HG02840 (cell line): ENCODE data around the gene LSM2.

Source experiments
- ATAC-seq: cut with Tn5 transposase; IDR thresholded peaks from one replicate; pipeline ENCODE4 v1.9.1; 2021; ENCODE audit warnings: mild to moderate bottlenecking, moderate library complexity, moderate number of reproducible peaks; ENCODE audit not compliant: unreplicated experiment, low FRiP score

Gene LSM2

DNA sequence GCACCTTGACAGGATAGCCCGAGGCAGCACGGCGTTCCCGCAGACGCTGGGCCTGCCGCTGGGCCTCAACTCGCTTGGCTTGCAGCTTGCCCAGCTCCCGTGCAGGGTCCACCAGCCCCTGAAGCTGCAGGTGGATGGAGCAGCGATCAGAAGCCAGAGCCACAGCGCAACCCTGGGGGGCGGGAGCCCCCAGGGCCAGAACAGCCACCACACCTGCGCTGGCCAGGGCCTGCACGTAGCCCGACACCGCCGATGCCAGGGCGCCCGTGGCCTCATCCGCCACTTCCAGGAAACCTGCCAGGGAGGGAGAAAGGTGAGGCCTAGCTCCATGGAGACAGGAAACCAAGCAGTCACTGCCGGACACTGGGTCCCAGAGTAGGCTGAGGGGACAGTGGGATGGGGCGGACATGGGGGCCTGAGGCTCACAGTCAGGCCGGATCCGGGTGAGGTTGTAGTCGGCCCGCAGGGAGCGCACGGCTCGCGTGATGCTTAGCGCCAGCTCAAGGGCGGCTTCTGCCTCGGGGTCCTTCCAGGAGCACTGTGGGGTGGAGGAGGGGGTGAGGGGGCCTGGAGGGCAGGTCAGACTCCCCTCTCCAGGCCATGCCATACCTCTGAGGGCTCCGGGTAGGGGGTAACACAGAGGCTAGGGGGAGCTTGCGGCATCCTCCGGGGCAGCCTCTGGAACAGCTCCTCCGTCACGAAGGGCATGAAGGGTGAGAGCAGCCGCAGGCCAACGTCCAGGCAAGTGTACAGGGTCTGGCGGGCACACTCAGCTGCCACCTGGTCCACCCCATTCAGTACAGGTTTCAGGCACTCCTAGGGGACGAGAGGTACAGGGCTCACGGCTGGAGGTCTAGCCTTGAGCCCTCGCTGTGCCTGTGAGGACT is 27.5 kb downstream of the LSM2 start:
- ATAC-seq, result no peak

DNA sequence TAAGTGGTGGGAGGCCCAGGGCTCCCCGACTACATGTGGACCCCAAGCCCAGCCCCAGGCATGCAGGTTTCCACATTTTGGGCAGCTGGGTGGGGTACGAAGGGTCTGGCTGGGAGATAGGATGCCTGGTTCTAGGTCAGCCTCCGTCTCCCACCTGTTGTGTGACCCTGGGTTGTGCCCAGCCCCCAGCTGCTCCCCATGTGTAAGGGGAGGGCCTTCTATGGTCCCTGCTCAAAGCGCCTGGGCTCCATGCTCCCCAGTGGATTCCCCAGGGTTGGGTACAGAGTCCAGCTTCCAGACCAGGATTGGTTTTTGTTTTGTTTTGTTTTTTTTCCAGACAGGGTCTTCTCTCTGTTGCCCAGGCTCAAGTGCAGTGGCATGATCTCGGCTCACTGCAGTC is 28.6 kb downstream of the LSM2 start:
- no peak for ATAC-seq

DNA sequence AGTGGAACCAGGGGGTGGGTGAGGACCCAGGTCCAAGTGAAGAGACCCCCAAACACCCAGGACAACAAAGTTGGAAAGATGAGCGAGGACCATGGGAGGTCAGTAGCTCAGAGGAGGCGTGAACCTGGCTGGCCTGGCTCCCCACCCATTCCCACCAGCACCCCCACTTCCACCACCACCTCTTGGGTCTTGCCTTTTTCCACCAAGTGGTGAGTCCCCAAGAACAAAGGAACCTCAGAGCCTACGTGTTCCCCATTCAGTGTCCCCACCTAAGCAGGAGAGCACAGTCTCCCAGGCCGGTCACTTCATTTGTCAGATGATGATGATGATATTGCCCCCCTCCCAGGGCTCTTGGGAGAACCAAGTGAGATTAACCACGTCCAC is 29.1 kb downstream of the LSM2 start:
- ATAC-seq, result no peak

DNA sequence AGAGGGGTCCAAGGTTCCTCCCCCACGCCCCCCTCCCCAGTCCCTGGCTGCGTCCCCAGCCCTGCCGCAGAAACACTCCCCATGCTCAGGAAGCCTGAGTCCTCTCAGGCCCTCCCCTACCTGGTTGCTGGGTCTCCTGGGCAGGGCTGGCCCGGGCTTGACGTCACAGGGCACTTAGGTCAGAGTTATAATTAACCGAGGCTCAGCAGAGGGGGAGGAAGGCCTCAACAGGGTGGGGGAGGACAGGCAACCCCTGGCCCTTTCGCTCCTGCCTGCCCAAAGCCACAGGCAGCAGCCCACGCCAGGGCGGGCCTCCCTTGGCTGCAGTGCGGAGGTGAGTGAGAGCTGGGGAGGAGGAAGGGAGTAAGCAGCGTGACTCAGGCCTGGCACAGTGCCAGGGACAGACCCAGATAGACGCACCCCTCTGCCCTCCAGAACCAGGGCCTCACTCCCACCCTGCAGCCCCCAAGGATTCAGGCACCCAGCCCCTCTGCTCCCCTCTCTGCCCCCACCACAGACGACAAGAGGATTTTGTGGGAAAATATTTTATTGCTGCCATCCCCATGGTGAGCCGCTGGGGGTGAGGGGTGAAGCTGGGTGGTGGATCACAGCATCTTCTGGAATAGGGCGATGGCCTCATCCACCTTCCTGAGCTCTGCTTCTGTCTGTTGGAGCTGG is 29.6 kb downstream of the LSM2 start, which contains the start of gene VWA7:
TSS of gene VWA7 (minus strand) at position 340 of the 678 bp plus-strand sequence. CDS start 549 bp downstream, outside the sequence.
- ATAC-seq, result no peak

DNA sequence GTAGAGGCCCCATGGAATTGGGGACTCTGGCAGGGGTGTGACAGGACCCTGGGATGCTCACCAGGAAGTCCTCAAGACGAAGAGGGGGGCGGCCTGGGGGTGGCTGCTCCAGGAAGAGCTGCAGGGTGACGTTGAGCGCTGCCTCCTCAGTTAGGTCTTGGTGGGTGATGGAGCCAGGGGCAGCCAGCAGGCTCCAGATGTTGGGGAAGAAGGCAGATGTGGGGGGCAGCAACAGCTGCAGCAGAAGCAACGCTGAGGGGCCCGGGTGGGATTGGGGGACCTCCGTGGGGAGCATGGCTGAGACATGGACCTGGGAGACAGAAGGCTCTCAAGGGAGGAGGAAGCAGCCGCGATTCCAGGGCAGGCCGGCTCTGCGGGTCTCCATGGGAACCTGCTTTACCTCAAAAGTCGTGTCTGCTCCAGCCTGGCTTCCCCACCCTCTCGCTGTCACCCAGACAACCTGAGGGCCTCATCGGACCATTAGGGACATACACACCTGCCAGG is 30.2 kb downstream of the LSM2 start:
- no peak for ATAC-seq

DNA sequence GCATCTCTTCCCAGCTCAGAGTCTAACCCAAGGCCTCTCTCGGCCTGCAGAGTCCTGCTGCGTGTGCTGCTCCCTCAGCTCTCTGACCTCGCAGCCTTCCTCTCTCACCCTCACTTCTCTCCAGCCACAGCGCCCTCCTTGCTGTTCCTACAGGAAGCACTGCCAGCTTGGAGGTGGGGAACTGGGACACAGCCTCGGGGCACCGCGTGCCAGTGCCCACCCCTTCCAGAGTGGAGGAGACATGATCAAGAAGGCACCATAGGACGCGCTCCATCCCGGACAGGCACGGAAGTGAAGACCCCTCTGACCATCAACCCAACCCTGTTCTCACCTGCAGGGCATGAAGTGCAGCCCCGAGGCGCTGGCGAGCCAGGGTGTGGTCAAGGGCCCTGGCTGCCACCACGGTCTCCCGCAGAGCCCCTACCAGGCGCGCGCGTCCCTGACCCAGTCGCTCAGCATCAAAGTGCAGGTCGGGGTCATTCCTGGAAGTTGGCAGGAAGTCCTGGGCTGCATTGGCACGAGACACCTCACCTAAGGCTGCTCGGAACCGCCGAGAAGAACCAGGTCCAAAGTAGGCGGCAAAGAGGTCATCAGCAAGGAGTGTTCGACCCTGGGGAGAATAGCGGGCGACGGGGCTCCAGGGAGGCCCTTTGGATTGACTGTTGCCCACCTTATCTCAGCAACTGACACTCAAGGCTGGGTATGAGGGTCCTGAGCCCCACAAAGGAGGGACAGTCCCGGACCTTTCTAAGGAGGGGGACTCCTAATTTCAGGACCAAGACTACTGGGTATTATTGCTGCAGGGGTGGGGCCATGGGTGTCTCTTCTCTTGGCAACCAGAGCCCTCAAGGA is 30.9 kb downstream of the LSM2 start:
- ATAC-seq, result no peak

DNA sequence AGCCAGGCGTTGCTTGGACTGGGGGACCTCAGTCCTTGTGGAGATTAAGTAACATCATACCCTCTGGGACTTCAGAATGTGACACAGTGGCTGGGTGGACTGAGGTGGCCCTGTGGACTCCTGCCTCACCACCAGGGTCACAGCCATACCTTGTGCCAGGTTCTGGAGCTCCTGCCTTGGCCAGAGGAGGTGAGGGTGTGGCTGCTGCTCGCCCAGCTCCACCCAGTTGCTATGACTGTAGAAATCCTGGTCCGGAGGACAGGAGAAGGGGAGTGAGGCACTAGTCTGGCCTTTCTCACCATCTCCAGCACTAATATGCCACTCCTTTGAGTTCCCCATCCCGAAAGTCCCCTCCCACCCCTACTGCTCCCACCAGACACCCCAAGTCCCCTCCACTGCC is 31.6 kb downstream of the LSM2 start:
- no peak for ATAC-seq

DNA sequence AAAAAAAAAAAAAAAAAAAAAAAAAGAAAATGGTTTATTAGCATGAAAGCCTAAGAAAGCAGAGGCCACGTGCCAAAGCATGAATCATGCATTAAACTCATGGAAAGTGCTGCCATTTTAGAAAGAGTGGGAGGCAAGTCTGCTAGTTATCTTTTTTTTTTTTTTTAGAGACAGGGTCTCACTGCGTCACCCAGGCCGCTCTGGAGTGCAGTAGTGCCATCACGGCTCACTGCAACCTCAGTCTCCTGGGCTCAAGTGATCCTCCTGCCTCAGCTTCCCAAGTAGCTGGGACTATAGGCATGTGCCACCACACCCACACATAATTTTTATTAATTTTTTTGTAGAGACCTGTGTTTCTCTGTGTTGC is 34.8 kb downstream of the LSM2 start:
- ATAC-seq, result no peak

DNA sequence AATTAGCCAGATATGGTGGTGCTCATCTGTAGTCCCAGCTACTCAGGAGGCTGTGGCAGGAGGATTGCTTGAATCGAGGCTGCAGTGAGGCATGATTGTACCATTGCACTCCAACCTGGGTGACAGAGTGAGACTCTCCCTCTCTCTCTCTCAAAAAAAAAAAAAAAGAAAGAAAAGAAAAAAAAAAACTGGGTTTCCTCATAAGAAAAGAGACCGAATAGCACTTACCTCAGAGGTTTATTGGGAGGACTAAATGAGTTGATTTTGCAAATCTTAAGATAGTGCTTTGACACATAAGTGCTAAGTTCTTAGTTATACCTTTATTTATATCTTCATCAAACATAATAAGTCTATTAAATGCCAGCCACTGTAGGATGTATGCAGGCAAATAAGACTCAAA is 35.9 kb downstream of the LSM2 start:
- ATAC-seq, result no peak

DNA sequence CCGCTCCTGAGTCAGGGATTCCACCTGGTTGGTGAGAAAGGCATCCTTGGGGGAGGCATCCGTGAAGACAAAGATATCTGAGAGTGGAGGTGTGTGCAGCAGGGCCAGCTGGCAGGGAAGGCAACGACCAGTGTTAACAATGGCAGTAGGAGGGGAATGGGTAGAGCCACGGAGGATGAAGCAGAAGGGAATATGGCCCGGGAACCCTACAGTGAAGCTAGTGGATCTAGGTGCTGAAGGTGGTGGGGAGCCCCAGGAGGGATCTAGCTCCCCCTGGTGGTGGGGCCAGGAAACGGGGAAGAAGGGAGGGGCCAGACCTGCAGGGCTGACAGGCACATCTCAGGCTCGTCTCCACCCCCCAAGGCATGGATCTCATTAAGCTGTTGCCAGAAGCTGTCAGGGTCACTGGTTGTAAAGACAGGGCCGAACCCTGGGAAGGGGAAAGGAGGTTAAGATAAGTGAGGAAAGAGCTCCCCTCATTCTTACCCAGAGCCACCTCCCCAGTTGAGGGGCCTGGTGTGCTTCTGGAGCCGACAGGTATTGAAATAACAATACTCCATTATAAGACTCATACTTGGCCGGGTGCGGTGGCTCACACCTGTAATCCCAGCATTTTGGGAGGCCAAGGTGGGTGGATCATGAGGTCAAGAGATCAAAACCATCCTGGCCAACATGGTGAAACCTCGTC is 36.9 kb downstream of the LSM2 start:
- no peak for ATAC-seq

DNA sequence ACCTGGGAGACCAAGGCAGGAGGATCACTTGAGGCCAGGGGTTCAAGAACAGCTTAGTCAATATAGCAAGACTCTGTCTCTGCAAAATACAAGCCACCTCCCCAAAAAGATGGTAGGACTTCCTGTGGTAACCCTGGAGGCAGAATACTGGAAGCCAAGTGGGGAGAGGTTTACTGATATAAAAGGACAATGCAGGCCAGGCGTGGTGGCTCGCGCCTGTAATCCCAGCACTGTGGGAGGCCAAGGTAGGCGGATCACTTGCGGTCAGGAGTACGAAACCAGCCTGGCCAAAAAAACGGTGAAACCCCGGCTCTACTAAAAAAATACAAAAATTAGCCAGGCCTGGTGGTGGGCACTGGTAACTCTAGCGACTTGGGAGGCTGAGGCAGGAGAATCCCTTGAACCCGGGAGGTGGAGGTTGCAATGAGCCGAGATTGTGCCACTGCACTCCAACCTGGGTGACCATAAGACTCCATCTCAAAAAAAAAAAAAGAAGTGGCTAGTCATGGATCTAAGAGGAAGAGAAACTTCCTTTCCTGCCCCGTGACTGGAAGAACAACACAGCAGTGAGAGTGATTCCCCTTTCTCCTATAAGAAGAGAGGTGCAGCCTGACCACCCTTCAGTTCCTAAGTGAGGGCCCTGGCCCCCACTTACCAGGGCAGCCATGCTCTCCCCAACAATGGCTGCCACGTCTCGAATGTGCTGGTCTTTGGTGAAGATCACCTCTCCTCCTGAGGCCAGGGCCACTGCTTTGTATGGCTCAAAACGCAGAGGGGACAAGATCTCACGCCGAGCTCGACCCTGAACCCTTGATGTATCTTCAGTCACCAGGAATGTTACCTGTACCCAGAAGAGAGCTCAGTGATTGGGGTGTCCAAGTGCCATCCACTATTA is 38.2 kb downstream of the LSM2 start:
- no peak for ATAC-seq

DNA sequence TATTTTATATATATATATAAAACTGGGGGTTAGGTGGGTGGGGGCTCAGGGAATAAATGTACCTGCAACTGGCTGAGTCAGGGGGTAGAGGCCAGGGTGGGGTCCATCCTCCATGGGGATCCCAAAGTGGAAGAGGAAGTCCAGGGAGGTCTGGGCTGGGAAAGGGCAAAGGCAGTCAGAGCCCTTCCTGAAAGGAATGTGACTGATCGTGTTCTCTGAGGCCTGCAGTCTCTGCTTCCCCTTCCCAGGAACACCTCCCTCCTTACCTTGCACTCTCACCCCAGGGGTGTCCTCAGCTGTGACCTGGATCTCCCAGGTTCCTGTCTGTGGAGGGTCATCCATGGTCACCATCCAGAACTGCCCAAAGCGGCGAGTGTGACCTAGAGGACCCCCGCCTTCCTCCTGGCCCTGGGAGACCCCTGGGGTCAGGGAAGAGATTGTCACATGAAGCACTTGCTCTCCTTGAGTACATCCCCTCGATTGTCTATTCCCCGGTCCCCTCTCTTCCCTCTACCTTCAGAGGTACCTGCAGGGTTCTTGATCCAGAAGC is 39.6 kb downstream of the LSM2 start:
- no peak for ATAC-seq

DNA sequence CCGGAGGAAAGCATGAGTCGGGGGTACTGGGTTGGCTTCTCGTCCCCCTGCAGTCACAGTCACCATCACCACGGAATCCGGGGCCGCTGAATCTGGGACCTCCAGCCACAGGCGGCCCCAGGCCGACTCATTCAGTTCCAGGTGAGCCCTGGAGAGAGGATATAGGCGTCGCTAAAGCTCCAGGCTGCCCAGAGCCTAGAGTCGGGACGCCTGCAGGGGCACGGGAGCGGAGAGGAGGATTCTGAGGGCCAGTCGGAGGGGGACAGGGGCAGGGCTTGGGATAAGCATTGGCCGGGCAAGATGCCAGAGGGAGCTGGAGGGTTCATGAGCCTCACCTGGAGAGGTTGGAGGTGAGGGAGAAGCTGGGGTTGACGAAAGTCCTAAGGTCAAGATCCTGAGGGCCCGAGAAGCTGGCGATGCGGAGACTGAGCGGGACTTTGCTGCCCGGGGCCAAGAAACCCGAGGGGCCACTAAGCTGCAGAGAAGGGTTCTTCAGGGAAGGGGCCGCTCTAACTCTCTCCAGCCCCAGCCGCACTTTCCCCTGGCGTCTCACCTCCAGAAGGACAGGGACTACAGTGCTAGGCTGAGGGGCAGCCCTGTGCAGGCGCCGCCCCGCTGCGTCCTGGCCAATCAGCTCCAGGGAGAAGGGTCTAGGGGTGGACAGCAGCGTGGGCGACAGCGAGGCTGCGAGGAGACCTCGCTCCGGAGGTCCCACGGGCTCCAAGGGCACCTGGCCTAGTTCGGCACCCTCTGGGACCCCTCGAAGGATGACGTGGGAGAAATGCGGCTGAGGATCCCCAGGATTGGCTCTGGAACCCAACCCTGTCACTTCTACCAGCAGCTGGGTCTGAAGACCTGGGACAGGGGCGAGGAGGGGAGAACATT is 40.6 kb downstream of the LSM2 start:
- ATAC-seq, result no peak

DNA sequence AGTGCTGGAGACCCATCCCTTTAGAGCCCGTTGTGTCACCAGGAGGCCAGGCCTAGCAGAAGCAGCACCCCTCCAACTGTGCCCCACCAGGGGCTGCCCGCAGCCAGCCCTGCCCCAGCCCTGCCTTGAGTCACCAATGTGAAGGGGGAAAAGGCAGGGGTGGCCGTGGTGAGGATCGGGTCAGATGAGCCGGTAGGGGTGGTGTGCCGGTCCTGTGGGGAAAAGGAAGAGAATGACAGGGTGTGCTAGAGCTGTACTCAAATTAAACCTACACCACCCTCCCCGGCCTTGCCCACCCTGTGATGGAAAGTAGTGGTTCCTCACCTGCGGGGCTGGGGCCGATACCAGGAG is 41.2 kb downstream of the LSM2 start:
- no peak for ATAC-seq

DNA sequence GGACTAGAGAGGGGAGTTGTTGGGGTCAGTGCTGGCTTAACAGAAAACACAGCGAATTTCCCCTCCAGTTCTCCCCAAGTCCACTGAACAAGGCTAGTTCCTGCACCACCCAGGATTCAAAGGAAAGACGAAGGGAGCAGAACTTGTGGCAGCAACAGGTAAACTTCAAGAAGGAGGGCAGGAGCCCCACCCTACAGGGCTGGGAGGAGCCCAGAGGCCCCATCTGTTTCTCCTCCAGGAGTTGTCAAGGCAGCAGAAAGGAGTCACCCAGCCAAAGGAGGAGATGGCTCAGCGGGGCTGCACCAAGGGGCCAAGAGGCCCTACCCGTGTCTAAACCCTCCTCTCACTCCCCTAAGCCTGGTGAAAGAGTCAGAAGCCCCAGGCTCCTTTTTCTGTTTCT is 42.6 kb downstream of the LSM2 start:
- ATAC-seq, result no peak

DNA sequence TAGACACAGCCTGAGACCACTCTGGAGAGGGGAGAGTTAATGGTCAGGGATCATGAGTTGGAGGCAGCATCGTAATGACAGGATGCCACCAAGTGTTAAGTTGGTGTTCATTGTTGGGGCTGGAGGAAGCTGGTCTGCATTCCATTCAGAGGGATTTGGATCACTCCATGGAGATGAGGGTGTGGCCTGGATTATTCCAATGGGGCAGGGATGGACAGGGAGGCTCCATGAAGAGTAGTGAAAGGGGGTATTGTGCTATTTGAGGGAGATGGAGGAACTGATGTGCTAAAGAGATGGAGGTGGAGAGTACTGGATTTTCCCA is 43.2 kb downstream of the LSM2 start:
- ATAC-seq, result no peak

DNA sequence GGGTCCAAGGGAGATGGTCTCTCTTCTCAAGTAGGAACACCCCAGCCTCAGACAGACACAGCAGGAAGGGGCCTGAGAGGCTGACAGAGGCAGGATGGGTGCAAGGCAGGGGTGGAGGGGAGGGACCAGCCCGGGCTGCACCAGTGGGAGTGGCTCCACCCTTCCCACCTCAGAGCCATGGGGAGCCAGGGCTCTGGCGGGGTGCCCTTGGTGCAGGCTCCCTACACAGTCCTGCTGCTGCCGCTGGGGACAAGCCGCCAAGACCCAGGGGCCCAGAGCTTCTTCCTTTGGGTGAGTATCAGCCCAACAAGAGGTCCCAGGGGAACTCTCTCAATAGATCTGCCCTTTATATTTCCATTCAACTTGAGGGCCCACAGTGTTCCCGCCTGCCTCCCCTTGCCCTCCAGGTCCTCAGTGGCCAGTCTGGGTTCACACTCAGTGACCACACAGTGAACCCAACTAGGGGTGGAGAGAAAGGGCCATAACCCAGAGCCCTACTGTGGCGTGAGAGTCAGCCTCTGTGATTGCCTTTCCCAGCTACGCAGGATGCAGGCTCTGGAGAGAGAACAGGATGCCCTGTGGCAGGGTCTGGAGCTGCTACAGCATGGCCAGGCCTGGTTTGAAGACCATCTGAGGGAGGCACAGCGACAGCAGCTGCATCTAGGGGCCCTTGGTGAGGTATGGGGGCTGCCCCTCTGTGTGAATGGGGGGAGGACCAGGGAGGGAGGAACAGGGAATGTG is 43.7 kb downstream of the LSM2 start:
- ATAC-seq, result no peak

DNA sequence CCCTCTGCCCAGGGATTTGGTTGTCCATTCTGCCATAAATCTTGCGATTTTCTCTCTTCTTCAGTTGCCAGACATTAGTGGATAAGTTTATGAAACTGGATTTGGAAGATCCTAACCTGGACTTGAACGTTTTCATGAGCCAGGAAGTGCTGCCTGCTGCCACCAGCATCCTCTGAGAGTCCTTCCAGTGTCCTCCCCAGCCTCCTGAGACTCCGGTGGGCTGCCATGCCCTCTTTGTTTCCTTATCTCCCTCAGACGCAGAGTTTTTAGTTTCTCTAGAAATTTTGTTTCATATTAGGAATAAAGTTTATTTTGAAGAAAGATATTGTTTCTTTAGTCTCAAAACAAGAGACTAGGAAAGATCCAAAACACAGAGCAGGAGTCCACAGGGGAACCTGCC is 44.4 kb downstream of the LSM2 start, which contains the start of gene SAPCD1:
TSS of gene SAPCD1 (plus strand) at position 301 of the 400 bp plus-strand sequence. CDS start 399 bp downstream, outside the sequence.
- no peak for ATAC-seq
